Measurements from ENCODE around the gene MESD. TPM values are rescaled to one million over a fixed set of nuclear protein-coding genes. Genes with fewer than 3 reads are reported as not detected.
"Not testable (repeated sequence)": the region's sequence is repeated elsewhere in the genome, so short reads cannot be mapped to it uniquely, and the experiment has no call there.

Gene MESD
- total and polyA plus RNA-seq, 9 of the 15 experiments (the other 6 are each of a cell fraction or from before 2014, with no cell fraction given) = 11.3 to 39.7 (median 22.8) TPM

DNA sequence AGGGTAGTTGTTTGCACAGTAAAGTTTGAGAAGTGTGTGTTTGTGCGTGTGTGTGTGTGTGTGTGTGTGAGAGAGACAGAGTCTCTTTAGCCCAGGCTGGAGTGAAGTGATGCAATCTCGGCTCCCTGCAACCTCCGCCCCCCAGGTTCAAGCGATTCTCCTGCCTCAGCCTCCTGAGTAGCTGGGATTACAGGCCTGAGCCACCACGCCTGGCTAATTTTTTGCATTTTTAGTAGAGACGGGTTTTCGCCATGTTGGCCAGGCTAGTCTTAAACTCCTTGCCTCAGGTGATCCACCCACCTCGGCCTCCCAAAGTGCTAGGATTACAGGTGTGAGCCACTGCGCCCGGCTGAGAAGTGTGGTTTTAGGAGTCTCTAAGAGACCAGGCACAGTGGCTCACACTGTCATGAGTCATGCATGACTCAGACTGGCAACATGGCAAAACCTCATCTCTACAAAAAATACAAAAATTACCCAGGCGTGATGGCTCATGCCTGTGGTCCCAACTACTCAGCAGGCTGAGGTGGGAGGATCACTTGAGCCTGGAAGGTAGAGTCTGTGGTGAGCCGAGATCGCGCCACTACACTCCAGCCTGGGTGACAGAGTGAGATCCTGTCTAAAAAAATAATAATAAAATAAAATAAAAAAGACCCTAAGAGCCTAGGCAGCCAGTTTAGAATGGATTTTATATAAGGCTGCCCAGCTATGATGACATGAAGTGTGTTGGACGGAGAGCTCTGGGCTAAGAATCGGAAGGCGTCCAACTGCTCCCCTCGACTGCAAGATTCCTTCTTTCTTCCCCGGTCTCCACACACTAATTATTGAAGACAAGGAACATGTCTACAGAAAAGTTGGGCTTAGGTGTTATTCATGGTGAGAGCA, 33.8 kb downstream of the MESD start:
- POLR2A ChIA-PET = interaction anchor here (0.7 kb wide), 1 partner anchor 243 kb away, joined by 3 read pairs; no protein-coding TSS in a partner anchor
- H3K9ac ChIP-seq (ENCODE audit: insufficient read depth in 1 of 2, low read depth in 2 of 2, low read length in 2 of 2); H3K9me3 ChIP-seq (replicated peaks; ENCODE audit: control insufficient read depth, insufficient read depth, low read depth, low read length); H3K79me2 ChIP-seq (ENCODE audit: control insufficient read depth, insufficient read depth, low read length); H3K36me3 ChIP-seq (ENCODE audit: control insufficient read depth, insufficient read depth, low read length); H3K27me3 ChIP-seq (ENCODE audit: control insufficient read depth in 2 of 2, insufficient read depth in 2 of 2, low read length in 2 of 2); CTCF ChIA-PET (ENCODE audit: low intra/inter-chr PET ratio); BruUV-seq (replicated peaks); H3K27ac ChIP-seq (ENCODE audit: extremely low read depth, low read depth, low read length); H3K4me3 ChIP-seq; in situ Hi-C loops (cut with MboI); H3K9me1 ChIP-seq (ENCODE audit: control insufficient read depth, insufficient read depth, low read length); H2AFZ ChIP-seq (ENCODE audit: low read depth, low read length); H4K20me1 ChIP-seq (replicated peaks; ENCODE audit: control insufficient read depth, insufficient read depth, low read length); intact Hi-C loops (cut with micrococcal nuclease); H3K4me2 ChIP-seq (ENCODE audit: insufficient read depth, low read length); TF ChIP-seq JUN (CRISPR knock-in tag; IDR thresholded peaks at IDR 0.05; ENCODE audit: borderline replicate concordance): not testable (repeated sequence)
- ATAC-seq = peak; percentile 34; the same call in 2 of the 3 replicates
- peak; percentile 49 for FAIRE-seq
- WGBS (ENCODE audit: insufficient coverage, low coverage, missing lambda C conversion rate) = 71% methylated on average over 19 of the region's 19 CpGs
- peaks cover 4 to 17% of the 10 kb centered on the region in 2 experiments; a peak in 3 of 5 replicates for H3K4me1 ChIP-seq (replicated peaks in 1 of 2; ENCODE audit: control insufficient read depth in 2 of 2, insufficient read depth in 2 of 2, low read length in 2 of 2)
- DNase-seq (ENCODE audit: extremely low read depth in 1 of 4, low spot score in 3 of 4) = peak in 1 of 4 experiments; percentile 54
- 0 out of 2 replicates have a peak, but pooled peaks have one; percentile 33 for TF ChIP-seq CTBP1 (IDR thresholded peaks at IDR 0.05; ENCODE audit: borderline replicate concordance)
- TF ChIP-seq JUN (IDR thresholded peaks at IDR 0.05; ENCODE audit: borderline replicate concordance, low read depth, low read length) = peak; percentile 87
- TF ChIP-seq ZEB2 (IDR thresholded peaks at IDR 0.05) = peak; percentile 65; the same call in 1 of the 2 replicates
- TF ChIP-seq ARID1B (IDR thresholded peaks at IDR 0.05) = peak; percentile 73
- peak; percentile 32 for TF ChIP-seq RFX1 (IDR thresholded peaks at IDR 0.05)
- TF ChIP-seq, protein P1, sequence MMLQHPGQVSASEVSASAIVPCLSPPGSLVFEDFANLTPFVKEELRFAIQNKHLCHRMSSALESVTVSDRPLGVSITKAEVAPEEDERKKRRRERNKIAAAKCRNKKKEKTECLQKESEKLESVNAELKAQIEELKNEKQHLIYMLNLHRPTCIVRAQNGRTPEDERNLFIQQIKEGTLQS (IDR thresholded peaks at IDR 0.05) = peak; percentile 95
- TF ChIP-seq, protein P1 (CRISPR knock-in tag; conservative IDR thresholded peaks at IDR 0.05) = not testable (repeated sequence)
- peak; percentile 64 for TF ChIP-seq DPF2 (IDR thresholded peaks at IDR 0.05)
- peak; percentile 70; the same call in 1 of the 2 replicates for TF ChIP-seq CEBPG (CRISPR knock-in tag; IDR thresholded peaks at IDR 0.05)
- peak; percentile 8 to 84; a peak in 2 of 4 replicates for TF ChIP-seq CEBPG (tag; conservative IDR thresholded peaks at IDR 0.05 in 1 of 2, IDR thresholded peaks at IDR 0.05 in 1 of 2)
- TF ChIP-seq CEBPB (tag; IDR thresholded peaks at IDR 0.05) = peak; percentile 71
- TF ChIP-seq SMARCE1 (IDR thresholded peaks at IDR 0.05) = peak; percentile 82
- TF ChIP-seq, protein P2, sequence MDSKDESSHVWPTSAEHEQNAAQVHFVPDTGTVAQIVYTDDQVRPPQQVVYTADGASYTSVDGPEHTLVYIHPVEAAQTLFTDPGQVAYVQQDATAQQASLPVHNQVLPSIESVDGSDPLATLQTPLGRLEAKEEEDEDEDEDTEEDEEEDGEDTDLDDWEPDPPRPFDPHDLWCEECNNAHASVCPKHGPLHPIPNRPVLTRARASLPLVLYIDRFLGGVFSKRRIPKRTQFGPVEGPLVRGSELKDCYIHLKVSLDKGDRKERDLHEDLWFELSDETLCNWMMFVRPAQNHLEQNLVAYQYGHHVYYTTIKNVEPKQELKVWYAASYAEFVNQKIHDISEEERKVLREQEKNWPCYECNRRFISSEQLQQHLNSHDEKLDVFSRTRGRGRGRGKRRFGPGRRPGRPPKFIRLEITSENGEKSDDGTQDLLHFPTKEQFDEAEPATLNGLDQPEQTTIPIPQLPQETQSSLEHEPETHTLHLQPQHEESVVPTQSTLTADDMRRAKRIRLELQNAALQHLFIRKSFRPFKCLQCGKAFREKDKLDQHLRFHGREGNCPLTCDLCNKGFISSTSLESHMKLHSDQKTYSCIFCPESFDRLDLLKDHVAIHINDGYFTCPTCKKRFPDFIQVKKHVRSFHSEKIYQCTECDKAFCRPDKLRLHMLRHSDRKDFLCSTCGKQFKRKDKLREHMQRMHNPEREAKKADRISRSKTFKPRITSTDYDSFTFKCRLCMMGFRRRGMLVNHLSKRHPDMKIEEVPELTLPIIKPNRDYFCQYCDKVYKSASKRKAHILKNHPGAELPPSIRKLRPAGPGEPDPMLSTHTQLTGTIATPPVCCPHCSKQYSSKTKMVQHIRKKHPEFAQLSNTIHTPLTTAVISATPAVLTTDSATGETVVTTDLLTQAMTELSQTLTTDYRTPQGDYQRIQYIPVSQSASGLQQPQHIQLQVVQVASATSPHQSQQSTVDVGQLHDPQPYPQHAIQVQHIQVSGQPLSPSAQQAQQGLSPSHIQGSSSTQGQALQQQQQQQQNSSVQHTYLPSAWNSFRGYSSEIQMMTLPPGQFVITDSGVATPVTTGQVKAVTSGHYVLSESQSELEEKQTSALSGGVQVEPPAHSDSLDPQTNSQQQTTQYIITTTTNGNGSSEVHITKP (IDR thresholded peaks at IDR 0.05; ENCODE audit: partially characterized antibody) = peak; percentile 62
- TF ChIP-seq, protein P3, sequence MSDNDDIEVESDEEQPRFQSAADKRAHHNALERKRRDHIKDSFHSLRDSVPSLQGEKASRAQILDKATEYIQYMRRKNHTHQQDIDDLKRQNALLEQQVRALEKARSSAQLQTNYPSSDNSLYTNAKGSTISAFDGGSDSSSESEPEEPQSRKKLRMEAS (CRISPR knock-in tag; IDR thresholded peaks at IDR 0.05) = 0 out of 2 replicates have a peak, but pooled peaks have one; percentile 15
- TF ChIP-seq SMARCC2 (IDR thresholded peaks at IDR 0.05; ENCODE audit: low read depth) = peak; percentile 28; the same call in 1 of the 2 replicates
- TF ChIP-seq FOS (IDR thresholded peaks at IDR 0.05; ENCODE audit: extremely low read depth, insufficient read length) = peak; percentile 20
- TF ChIP-seq SMARCA4 (IDR thresholded peaks at IDR 0.05) = peak; percentile 73; the same call in 1 of the 2 replicates
